ENCODE measurements around the gene ARL6IP6. TPM values are rescaled to one million over a fixed set of nuclear protein-coding genes. Genes with fewer than 3 reads are reported as not detected.
A peak's percentile ranks its signal among the peaks of the same experiment; 100 is the strongest.

Gene ARL6IP6
- total and polyA plus RNA-seq, 2 of the 13 experiments (the other 11 are each of a cell fraction or from before 2014, with no cell fraction given) = 45.0 to 65.9 TPM

DNA sequence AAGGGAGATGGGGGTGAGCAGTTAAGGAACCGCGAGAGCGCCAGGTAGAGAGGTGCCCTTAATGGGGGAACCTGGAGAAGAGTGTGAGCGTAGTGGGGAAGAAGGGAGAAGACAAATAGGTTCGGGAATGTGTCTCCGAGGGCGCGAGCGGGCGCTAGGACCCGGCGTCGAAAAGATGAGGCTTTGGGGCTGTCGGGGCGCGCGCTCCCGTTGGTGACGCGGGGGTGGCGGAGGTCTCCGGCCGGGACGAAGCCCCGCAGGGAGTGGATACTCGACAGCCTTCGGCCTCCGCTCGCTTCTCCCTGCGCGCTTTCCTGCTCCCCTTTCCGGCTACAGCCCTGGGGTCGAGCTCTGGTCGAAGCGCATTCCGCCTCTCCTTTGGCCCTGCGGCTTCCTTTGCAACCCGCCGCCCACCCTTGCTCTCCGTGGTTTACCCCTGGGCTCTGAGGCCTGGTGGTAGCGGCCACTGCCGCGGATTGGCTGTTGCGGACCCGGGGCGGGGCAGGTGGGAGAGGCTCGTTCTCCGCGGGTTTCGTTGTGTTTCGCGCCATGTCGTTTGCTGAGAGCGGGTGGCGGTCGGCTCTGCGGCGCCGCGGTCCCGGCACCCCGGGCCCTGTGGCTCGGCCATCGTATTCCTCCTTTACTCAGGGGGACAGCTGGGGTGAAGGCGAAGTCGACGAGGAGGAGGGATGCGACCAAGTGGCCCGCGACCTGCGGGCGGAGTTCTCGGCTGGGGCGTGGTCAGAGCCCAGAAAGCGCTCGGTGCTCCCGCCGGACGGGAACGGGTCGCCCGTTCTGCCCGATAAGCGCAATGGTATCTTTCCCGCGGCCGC is at the start of gene ARL6IP6 (continued):
- TF ChIP-seq, protein P1, sequence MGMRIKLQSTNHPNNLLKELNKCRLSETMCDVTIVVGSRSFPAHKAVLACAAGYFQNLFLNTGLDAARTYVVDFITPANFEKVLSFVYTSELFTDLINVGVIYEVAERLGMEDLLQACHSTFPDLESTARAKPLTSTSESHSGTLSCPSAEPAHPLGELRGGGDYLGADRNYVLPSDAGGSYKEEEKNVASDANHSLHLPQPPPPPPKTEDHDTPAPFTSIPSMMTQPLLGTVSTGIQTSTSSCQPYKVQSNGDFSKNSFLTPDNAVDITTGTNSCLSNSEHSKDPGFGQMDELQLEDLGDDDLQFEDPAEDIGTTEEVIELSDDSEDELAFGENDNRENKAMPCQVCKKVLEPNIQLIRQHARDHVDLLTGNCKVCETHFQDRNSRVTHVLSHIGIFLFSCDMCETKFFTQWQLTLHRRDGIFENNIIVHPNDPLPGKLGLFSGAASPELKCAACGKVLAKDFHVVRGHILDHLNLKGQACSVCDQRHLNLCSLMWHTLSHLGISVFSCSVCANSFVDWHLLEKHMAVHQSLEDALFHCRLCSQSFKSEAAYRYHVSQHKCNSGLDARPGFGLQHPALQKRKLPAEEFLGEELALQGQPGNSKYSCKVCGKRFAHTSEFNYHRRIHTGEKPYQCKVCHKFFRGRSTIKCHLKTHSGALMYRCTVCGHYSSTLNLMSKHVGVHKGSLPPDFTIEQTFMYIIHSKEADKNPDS (CRISPR knock-in tag; IDR thresholded peaks at IDR 0.05) = peak; percentile 93; the same call in 1 of the 2 replicates
- TF ChIP-seq ZIK1 (CRISPR knock-in tag; IDR thresholded peaks at IDR 0.05; ENCODE audit: borderline replicate concordance, low read depth) (no peak; the same call in 1 of the 2 replicates), RAD21 (CRISPR knock-in tag; IDR thresholded peaks at IDR 0.05) (peak; percentile 38), KLF13 (CRISPR knock-in tag; IDR thresholded peaks at IDR 0.05) (peak; percentile 87; the same call in 1 of the 2 replicates), GTF2F1 (IDR thresholded peaks at IDR 0.05; ENCODE audit: low read length) (0 out of 2 replicates have a peak, but pooled peaks have one; percentile 13), DNMT3B (CRISPR knock-in tag; conservative IDR thresholded peaks at IDR 0.05) (no peak), TEAD3 (CRISPR knock-in tag; optimal IDR thresholded peaks at IDR 0.05; ENCODE audit: borderline replicate concordance) (peak; percentile 3), MBD4 (IDR thresholded peaks at IDR 0.05; ENCODE audit: borderline replicate concordance, low read length) (no peak), JUND (CRISPR knock-in tag; IDR thresholded peaks at IDR 0.05) (no peak), NFE2 (CRISPR knock-in tag; IDR thresholded peaks at IDR 0.05) (no peak), NCOA5 (CRISPR knock-in tag; IDR thresholded peaks at IDR 0.05) (no peak), REXO4 (CRISPR knock-in tag; IDR thresholded peaks at IDR 0.05; ENCODE audit: borderline replicate concordance) (0 out of 2 replicates have a peak, but pooled peaks have one; percentile 34), CHD4 (IDR thresholded peaks at IDR 0.05; ENCODE audit: borderline replicate concordance, low read length) (no peak), ZNF746 (CRISPR knock-in tag; IDR thresholded peaks at IDR 0.05) (no peak), WIZ (CRISPR knock-in tag; IDR thresholded peaks at IDR 0.05) (no peak), FOXO1 (CRISPR knock-in tag; IDR thresholded peaks at IDR 0.05) (no peak; the same call in 1 of the 2 replicates), FOXM1 (CRISPR knock-in tag; IDR thresholded peaks at IDR 0.05) (0 out of 2 replicates have a peak, but pooled peaks have one; percentile 10), HOXA5 (CRISPR knock-in tag; IDR thresholded peaks at IDR 0.05) (peak; percentile 85)
- TF ChIP-seq, protein P2, sequence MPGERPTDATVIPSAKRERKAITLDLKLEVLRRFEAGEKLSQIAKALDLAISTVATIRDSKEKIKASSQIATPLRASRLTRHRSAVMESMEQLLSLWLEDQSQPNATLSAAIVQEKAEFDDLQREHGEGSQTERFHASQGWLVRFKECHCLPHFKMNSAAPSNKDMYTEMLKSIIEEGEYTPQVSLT (CRISPR knock-in tag; IDR thresholded peaks at IDR 0.05; ENCODE audit: borderline replicate concordance, low read depth) = no peak
- TF ChIP-seq, protein P3, sequence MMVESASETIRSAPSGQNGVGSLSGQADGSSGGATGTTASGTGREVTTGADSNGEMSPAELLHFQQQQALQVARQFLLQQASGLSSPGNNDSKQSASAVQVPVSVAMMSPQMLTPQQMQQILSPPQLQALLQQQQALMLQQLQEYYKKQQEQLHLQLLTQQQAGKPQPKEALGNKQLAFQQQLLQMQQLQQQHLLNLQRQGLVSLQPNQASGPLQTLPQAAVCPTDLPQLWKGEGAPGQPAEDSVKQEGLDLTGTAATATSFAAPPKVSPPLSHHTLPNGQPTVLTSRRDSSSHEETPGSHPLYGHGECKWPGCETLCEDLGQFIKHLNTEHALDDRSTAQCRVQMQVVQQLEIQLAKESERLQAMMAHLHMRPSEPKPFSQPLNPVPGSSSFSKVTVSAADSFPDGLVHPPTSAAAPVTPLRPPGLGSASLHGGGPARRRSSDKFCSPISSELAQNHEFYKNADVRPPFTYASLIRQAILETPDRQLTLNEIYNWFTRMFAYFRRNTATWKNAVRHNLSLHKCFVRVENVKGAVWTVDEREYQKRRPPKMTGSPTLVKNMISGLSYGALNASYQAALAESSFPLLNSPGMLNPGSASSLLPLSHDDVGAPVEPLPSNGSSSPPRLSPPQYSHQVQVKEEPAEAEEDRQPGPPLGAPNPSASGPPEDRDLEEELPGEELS (CRISPR knock-in tag; IDR thresholded peaks at IDR 0.05) = no peak
- TF ChIP-seq, protein P4, sequence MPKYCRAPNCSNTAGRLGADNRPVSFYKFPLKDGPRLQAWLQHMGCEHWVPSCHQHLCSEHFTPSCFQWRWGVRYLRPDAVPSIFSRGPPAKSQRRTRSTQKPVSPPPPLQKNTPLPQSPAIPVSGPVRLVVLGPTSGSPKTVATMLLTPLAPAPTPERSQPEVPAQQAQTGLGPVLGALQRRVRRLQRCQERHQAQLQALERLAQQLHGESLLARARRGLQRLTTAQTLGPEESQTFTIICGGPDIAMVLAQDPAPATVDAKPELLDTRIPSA (CRISPR knock-in tag; IDR thresholded peaks at IDR 0.05; ENCODE audit: borderline replicate concordance) = peak; percentile 20; the same call in 1 of the 2 replicates
- TF ChIP-seq, protein P5, sequence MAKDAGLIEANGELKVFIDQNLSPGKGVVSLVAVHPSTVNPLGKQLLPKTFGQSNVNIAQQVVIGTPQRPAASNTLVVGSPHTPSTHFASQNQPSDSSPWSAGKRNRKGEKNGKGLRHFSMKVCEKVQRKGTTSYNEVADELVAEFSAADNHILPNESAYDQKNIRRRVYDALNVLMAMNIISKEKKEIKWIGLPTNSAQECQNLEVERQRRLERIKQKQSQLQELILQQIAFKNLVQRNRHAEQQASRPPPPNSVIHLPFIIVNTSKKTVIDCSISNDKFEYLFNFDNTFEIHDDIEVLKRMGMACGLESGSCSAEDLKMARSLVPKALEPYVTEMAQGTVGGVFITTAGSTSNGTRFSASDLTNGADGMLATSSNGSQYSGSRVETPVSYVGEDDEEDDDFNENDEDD (CRISPR knock-in tag; IDR thresholded peaks at IDR 0.05; ENCODE audit: borderline replicate concordance) = peak; percentile 95
